GM21367 (cell line): ENCODE results near the gene CPXM1.
"Not testable (repeated sequence)": the region's sequence is repeated elsewhere in the genome, so short reads cannot be mapped to it uniquely, and the experiment has no call there.

ENCODE experiments used
- ATAC-seq: cut with Tn5 transposase; IDR thresholded peaks from one replicate; pipeline ENCODE4 v1.9.1; 2021; ENCODE audit not compliant: unreplicated experiment

The CPXM1 gene

GRCh38 chr20:2800521-2801285 is at the start of gene CPXM1:
CPXM1 (minus strand) TSS chr20:2800627; CDS start chr20:2800572, 55 bp downstream.
- ATAC-seq: no peak

DNA sequence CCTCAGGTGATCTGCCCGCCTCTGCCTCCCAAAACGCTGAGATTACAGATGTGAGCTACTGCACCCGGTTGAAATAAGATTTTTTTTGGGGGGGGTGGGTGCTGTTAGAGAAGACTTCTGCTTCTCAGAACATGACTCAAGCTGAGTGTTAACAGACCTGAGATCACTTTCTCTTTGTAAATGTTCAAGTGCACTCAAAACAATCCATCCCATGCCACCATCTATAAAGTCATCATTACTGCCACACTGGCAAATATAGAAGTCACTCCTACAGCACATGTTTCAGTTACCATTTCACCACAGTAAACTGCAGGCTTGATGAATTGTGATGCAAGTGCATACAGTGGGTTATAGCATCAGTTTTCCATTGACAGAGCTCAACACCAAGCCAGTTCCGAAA is 49.1 kb upstream of the CPXM1 start:
- ATAC-seq: no peak

- ATAC-seq: no peak
These were observed 47.4 kb upstream of the CPXM1 start for GRCh38 chr20:2847802-2848201.

DNA sequence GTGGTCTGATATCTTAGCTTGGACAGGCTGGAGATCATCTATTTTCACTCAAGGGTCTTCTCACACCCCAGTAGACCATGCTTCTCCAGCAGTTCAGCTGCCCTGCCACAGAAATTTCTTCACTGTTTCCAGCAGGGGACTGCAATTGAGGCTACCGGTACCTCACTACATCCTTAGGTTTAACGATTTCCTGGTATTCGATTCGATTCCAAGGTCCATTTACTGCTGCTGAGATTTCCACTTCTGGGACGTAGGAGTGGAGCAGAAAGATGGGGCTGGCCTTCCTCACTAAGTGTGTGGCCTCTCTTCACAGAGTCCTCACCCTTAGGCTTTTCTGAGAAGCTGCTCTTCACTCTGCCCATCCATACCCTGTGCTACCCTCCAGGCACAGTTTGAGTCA is 46.3 kb upstream of the CPXM1 start:
- no peak for ATAC-seq

GRCh38 chr20:2845607-2846006 is 45.2 kb upstream of the CPXM1 start:
- no peak for ATAC-seq

GRCh38 chr20:2840967-2841531 is 40.6 kb upstream of the CPXM1 start:
- ATAC-seq: no peak

GRCh38 chr20:2840138-2840966 is 39.9 kb upstream of the CPXM1 start, which contains the start of the genes PCED1A and VPS16:
PCED1A (minus strand) TSS chr20:2840655; CDS start chr20:2839912, 743 bp downstream.
VPS16 (plus strand) TSS chr20:2840745; CDS start chr20:2840775, 30 bp downstream.
- peak; percentile 93 for ATAC-seq

- no peak for ATAC-seq
These were observed 39.3 kb upstream of the CPXM1 start for GRCh38 chr20:2839732-2840137.

DNA sequence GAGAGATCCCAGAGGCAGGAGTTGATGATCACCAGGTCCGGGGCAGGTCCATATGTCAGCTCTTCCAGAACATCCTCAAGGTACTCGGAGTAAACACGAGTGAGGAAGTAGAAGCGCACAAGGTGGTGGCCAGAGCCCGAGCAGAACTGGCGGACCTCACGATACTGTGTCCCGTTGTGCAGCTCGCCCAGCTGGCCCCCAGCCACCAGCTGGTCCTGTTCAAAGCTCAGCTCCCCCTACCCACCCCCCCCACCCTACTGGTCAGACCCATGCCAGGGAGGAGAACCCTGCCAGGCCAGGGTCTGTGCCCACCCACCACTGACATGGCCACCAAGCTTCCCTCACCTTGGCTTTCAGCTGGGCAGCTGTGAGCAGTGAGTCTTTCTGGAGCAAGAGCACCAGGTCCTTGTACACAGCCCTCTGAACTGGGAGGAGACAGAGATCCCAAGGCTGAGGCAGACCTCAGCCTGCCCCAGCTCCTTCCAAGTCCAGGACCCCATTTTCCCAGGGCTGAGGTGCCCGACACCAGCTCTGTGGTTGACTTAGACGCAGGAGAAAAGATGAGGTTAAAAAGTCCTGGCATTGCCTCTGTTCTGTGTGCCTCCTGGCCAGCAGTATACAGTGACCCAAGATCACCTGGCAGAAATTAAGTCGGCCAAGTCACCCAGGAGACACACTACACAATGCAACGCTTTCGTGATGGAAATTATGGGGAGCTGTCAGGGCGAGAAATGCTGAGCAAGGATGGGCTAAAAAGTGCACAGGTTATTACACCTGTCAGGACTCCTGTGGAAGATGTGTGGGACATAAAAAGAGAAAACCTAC is 38.6 kb upstream of the CPXM1 start:
- no peak for ATAC-seq

GRCh38 chr20:2838170-2838797 is 37.9 kb upstream of the CPXM1 start:
- no peak for ATAC-seq

GRCh38 chr20:2837221-2837960 is 37.0 kb upstream of the CPXM1 start:
- no peak for ATAC-seq

GRCh38 chr20:2836035-2836434 is 35.6 kb upstream of the CPXM1 start:
- ATAC-seq: no peak

GRCh38 chr20:2835331-2835796 is 34.9 kb upstream of the CPXM1 start:
- ATAC-seq: no peak

DNA sequence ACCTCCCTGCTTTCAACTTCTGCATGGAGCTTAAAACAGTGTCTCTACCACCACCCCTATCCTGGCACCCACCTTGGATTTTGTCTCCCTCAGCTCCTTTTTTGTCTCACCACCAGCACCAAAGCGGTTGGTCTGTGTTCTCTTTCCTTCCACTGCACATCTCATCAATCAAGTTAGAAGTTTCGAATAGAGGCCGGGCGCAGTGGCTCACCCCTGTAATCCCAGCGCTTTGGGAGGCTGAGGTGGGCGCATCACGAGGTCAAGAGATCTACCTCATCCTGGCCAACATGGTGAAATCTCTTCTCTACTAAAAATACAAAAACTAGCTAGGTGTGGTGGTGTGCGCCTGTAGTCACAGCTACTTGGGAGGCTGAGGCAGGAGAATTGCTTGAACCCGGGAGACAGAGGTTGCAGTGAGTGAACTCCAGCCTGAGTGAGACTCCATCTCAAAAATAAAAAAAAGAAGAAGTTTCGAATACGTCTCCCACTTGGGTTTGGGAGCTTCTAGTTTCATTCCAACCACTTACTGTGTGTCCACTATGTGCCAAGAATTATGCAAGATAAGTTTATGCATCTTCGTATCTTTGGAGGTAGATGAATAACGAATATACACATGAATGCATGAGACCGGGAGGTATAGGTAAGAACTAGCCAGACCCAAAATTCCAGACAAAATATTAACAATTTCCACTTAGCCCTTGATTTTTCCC is 34.1 kb upstream of the CPXM1 start:
- ATAC-seq: no peak

DNA sequence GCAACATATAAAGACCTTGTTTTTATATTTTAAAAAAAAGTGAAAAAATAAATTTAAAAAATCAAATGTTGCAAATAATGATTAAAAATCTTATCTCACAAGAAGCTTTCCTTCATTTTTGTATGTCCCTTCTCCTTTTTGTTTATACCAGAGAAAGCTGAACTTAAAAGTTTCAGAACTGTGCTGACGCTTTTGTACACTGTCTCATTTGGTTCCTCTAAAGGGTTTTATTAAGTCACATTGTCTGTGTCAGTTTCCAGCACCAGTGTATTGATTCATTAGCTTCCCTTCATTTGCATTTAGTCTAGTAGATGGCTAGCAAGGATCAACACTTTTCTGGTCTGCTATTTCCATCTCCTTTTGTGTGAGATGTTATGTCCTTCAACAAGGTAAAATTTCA is 33.3 kb upstream of the CPXM1 start:
- no peak for ATAC-seq

GRCh38 chr20:2831206-2831605 is 30.8 kb upstream of the CPXM1 start:
- ATAC-seq: not testable (repeated sequence)

DNA sequence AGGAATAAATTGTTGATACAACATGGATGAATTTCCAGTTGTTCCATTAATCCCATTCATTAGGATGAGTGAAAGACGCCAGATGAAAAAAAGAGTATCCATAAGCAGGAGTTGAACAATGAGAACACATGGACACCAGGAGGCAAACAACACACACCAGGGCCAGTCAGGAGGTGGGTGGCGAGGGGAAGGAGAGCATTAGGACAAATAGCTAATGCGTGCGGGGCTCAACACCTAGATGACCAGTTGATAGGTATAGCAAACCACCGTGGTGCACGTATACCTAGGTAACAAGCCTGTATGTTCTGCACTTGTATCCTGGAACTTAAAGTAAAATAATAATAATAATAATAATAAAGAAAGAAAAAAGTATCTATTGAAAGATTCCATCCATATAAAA is 28.9 kb upstream of the CPXM1 start:
- no peak for ATAC-seq

- no peak for ATAC-seq
These were observed 26.2 kb upstream of the CPXM1 start for GRCh38 chr20:2826655-2827054.

DNA sequence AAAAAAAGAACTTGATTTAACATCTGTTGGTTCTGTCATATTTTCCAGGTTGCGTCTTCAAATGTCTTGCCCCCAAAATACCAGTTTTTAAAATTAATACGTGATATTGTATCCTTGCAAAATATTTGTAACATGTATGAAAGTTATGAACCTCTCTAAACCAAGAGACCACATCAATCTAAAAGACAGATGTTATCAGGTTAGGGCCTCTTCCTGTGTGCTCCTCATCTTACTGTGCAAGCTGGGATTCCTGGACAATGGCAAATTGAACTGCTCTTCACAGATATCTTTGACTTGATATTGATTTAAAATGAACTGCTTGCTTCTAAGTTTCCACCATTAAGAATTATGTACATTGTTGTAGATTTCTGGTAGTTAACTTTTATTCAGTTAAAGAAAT is 25.3 kb upstream of the CPXM1 start:
- no peak for ATAC-seq
